HG03439 (cell line): Measurements from ENCODE around the gene ATP2C2.

Source experiments
- ATAC-seq: cut with Tn5 transposase; IDR thresholded peaks from one replicate; pipeline ENCODE4 v1.9.1; 2021; ENCODE audit warnings: mild to moderate bottlenecking, moderate library complexity; ENCODE audit not compliant: unreplicated experiment

The ATP2C2 gene

GRCh38 chr16:84507011-84507982 lies 139.0 kb downstream of the ATP2C2 start:
- ATAC-seq = no peak

- no peak for ATAC-seq
These were observed 140.2 kb downstream of the ATP2C2 start for GRCh38 chr16:84508502-84508901.

- no peak for ATAC-seq
These were observed 141.0 kb downstream of the ATP2C2 start for GRCh38 chr16:84509032-84509950.

- no peak for ATAC-seq
These were observed 143.0 kb downstream of the ATP2C2 start for GRCh38 chr16:84511180-84511800.

GRCh38 chr16:84511831-84512230 lies 143.5 kb downstream of the ATP2C2 start:
- ATAC-seq = no peak

- ATAC-seq = no peak
These were observed 144.8 kb downstream of the ATP2C2 start for GRCh38 chr16:84513123-84513522.

GRCh38 chr16:84513666-84514065 lies 145.3 kb downstream of the ATP2C2 start:
- ATAC-seq = no peak
